Measurements from ENCODE around the gene PFDN6.

PFDN6 gene

DNA sequence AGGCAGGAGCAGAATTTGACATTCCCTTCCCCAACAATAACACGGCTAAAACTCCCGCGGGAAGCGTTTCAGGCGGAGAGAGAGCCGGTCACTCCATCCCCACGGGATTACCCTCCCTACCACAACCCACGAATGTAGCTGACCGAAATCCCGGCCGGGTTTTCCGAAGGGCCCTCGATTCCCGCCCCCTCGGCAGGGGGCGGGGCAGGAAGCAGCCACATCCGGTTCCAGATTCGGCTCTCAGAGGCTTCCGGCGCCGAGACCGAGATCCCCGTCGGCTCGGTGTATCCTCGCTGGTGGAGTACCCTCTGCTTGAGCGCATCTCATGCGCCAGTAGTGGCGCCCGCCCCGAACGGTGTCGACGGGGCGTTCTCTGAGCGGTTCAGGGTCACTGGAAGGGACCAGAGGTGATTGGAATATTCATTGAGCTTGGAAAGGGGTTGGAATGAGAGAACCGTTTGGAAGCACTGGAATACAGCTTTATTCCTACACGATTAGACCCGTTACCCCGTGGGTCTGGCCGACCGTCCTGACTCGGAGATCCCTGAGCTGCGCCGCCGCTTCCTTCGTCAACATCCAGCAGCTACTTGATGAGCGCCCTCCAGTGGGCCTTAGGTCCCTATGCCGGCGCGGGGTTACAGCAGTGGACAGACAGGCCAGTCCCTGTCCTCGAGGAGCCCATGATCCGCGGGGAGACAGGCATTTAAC lies 10.0 kb downstream of the PFDN6 start:
- peaks cover 3% of the 10 kb centered on the region for H3K4me1 ChIP-seq (ENCODE audit: control insufficient read depth, low read depth, low read length)

DNA sequence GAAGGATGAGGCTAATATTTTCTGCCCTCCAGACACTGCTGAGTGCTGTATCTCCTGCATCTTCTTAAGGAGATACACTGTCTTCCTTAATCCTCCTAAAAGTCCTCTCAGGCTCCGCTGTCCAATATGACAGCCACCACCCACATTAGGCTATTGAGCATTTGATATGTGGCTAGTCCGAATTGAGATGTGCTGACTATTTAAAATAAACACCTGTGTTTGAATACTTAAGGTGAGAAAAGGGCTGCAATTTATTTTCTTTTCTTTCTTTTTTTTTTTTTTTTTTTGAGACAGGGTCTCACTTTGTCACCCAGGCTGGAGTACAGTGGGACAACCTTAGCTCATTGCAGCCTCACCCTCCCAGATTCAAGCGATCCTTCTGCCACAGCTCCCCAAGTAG lies 12.5 kb downstream of the PFDN6 start:
- Histone ChIP-seq H3K4me3 (ENCODE audit: low read length) (no peak overlapping the region), H3K36me3 (ENCODE audit: control insufficient read depth, low read depth, low read length) (peaks cover 8% of the 10 kb centered on the region), H3K27ac (ENCODE audit: low read length) (no peak overlapping the region), H3K4me1 (ENCODE audit: control insufficient read depth, low read depth, low read length) (peaks cover 3% of the 10 kb centered on the region), H3K9me3 (ENCODE audit: control insufficient read depth, low read depth, low read length) (no peaks in the 10 kb centered on the region), H3K27me3 (ENCODE audit: control insufficient read depth, insufficient read depth, low read length) (no peaks in the 10 kb centered on the region), H3K9ac (ENCODE audit: low read length) (no peak overlapping the region)

More for the DNA sequence above, 10.0 kb downstream of the PFDN6 start:
- Histone ChIP-seq H3K4me3 (ENCODE audit: low read length) (peak overlapping the region; percentile 92), H3K9me3 (ENCODE audit: control insufficient read depth, low read depth, low read length) (no peaks in the 10 kb centered on the region), H3K9ac (ENCODE audit: low read length) (peak overlapping the region; percentile 85), H3K27ac (ENCODE audit: low read length) (peak overlapping the region; percentile 82), H3K27me3 (ENCODE audit: control insufficient read depth, insufficient read depth, low read length) (no peaks in the 10 kb centered on the region), H3K36me3 (ENCODE audit: control insufficient read depth, low read depth, low read length) (peaks cover 8% of the 10 kb centered on the region)

DNA sequence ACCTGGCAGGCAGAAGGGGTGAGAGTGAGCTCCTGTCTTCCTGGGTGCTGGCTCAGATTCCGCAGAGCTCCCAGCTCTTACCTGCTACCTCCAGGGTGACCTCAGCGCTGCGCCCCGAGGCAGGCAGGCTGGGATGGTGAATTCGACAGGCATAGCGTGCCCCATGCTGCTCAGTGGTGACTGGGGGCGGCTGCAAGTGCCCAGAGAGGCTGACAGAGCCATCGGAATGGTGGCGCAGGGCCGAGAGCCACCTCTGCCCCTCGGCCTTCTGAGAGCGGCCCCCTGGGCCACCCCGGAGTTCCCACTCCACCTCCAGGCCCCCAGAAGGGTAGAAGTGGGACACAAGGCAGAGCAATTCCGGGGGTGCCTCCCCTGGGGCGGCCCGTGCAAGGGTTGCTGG lies 14.8 kb downstream of the PFDN6 start:
- no peak overlapping the region for H3K4me3 ChIP-seq (ENCODE audit: low read length)
- H3K4me1 ChIP-seq (ENCODE audit: control insufficient read depth, low read depth, low read length), result no peaks in the 10 kb centered on the region
- H3K27ac ChIP-seq (ENCODE audit: low read length), result no peak overlapping the region
- H3K36me3 ChIP-seq (ENCODE audit: control insufficient read depth, low read depth, low read length), result peaks cover 8% of the 10 kb centered on the region
- no peak overlapping the region for H3K9ac ChIP-seq (ENCODE audit: low read length)
- H3K27me3 ChIP-seq (ENCODE audit: control insufficient read depth, insufficient read depth, low read length), result no peaks in the 10 kb centered on the region
- H3K9me3 ChIP-seq (ENCODE audit: control insufficient read depth, low read depth, low read length), result no peaks in the 10 kb centered on the region

DNA sequence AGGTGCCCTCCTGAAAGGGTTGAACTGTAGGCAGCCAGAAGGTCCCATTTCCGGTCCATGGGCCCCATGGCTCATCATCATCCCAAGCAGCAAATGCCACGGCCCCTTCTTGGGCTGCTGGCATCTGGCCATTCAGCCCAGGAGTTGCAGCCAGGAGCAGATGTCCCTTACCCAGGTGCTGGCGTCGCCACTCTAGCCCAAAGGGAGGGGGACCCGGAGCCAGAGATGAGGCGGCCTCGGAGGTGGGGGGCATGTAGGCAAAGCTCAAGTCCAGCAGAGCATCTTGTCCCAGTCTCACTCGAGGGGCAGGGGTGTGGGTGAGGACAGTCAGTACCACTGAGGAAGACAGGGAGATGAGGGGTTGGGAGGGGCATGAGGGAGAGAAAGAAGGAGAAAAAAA lies 15.7 kb downstream of the PFDN6 start:
- Histone ChIP-seq H3K9ac (ENCODE audit: low read length) (no peak overlapping the region), H3K4me3 (ENCODE audit: low read length) (no peak overlapping the region), H3K36me3 (ENCODE audit: control insufficient read depth, low read depth, low read length) (peaks cover 8% of the 10 kb centered on the region), H3K4me1 (ENCODE audit: control insufficient read depth, low read depth, low read length) (no peaks in the 10 kb centered on the region), H3K27me3 (ENCODE audit: control insufficient read depth, insufficient read depth, low read length) (no peaks in the 10 kb centered on the region), H3K27ac (ENCODE audit: low read length) (no peak overlapping the region), H3K9me3 (ENCODE audit: control insufficient read depth, low read depth, low read length) (no peaks in the 10 kb centered on the region)

DNA sequence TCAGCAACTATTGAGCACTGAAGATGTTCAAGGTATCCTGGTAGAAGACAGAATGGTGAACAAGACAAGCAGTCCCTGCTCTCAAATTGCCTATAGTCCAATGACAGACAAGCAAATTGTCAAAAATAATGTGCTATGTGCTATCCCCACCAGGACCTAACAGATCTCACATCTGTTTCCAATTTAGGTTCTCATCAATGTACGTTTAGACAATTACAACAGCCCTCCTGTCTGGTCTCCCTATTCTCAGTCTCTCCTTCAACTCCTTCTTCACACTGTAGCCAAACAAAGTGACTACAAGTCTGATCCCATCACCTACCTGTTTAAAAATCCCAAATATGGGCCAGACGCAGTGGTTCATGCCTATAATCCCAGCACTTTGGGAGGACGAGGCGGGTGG lies 17.0 kb downstream of the PFDN6 start:
- Histone ChIP-seq H3K36me3 (ENCODE audit: control insufficient read depth, low read depth, low read length) (peaks cover 8% of the 10 kb centered on the region), H3K27me3 (ENCODE audit: control insufficient read depth, insufficient read depth, low read length) (no peaks in the 10 kb centered on the region), H3K4me1 (ENCODE audit: control insufficient read depth, low read depth, low read length) (no peaks in the 10 kb centered on the region), H3K27ac (ENCODE audit: low read length) (no peak overlapping the region), H3K9ac (ENCODE audit: low read length) (no peak overlapping the region), H3K9me3 (ENCODE audit: control insufficient read depth, low read depth, low read length) (no peaks in the 10 kb centered on the region), H3K4me3 (ENCODE audit: low read length) (no peak overlapping the region)

DNA sequence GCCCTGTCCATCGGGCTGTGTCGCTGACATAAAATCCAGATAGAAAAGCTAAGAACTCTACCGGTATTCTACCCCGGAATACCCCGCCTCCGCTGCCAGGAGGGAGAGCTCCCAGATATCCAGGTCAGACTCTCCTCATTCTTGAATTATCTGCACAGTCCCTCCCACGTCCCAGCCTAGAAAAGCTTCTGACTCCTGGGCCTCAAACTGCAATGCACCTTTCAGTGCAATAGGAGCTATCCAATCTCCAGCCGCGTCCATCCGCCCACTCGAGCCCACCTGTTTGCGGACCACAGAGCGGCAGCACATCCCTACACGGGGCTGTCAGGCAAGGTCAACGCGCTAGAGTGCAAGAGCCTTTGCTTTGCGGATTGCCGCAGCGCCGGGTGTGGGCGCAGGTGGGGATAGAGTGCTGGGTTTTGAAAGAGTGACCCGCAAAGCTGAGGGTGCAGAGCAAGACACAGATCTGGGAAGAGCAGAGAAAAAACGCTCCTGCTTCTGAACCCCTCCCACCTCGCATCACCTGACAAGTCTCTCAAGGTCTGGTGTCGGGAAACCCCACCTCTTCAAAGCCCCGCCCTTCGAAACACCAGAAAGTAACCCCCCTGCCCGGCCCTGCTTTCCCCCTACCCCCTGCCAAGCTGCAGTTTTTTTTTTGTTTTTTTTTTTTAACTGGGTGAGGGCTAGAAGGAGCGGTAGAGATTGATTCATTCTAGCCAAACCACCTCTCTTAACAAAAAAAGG lies 23.1 kb downstream of the PFDN6 start:
- Histone ChIP-seq H3K4me1 (ENCODE audit: control insufficient read depth, low read depth, low read length) (peaks cover 15% of the 10 kb centered on the region), H3K36me3 (ENCODE audit: control insufficient read depth, low read depth, low read length) (no peaks in the 10 kb centered on the region), H3K4me3 (ENCODE audit: low read length) (peak overlapping the region; percentile 89), H3K9ac (ENCODE audit: low read length) (peak overlapping the region; percentile 82), H3K27me3 (ENCODE audit: control insufficient read depth, insufficient read depth, low read length) (no peaks in the 10 kb centered on the region), H3K9me3 (ENCODE audit: control insufficient read depth, low read depth, low read length) (no peaks in the 10 kb centered on the region), H3K27ac (ENCODE audit: low read length) (no peak overlapping the region)

DNA sequence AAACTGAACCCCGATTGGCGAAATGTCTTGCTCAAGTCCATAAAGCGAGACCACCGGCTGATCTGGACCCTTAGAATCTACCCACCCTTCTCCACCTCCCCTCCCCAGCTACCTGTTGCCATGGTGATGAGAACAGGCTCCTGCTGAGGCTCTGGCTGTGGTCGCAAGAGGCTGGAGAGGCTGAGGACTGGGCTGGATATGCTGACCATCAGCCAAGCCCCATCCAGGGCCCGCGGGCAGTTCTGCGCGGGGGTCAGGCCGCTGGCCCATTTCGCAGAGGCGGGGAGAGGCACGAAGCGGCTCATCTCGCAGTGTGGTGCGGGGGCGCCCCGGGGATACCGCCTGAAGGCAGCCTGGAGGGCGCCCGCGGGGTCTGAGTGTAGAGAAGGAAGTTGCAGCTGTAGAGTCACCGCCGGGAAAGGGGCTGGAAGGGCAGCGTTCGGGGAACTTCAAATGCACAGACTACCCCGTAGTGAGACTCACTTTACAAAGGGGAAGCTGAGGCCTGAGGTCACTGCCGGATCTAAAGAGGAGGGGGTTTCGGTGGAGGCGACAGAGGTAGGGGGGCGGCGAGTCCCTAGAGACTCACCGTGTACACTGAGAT lies 23.8 kb downstream of the PFDN6 start:
- peak overlapping the region; percentile 31 for H3K27ac ChIP-seq (ENCODE audit: low read length)
- H3K9ac ChIP-seq (ENCODE audit: low read length), result peak overlapping the region; percentile 82
- H3K36me3 ChIP-seq (ENCODE audit: control insufficient read depth, low read depth, low read length), result no peaks in the 10 kb centered on the region
- peaks cover 15% of the 10 kb centered on the region for H3K4me1 ChIP-seq (ENCODE audit: control insufficient read depth, low read depth, low read length)
- H3K4me3 ChIP-seq (ENCODE audit: low read length), result peak overlapping the region; percentile 89
- no peaks in the 10 kb centered on the region for H3K9me3 ChIP-seq (ENCODE audit: control insufficient read depth, low read depth, low read length)
- H3K27me3 ChIP-seq (ENCODE audit: control insufficient read depth, insufficient read depth, low read length), result no peaks in the 10 kb centered on the region

DNA sequence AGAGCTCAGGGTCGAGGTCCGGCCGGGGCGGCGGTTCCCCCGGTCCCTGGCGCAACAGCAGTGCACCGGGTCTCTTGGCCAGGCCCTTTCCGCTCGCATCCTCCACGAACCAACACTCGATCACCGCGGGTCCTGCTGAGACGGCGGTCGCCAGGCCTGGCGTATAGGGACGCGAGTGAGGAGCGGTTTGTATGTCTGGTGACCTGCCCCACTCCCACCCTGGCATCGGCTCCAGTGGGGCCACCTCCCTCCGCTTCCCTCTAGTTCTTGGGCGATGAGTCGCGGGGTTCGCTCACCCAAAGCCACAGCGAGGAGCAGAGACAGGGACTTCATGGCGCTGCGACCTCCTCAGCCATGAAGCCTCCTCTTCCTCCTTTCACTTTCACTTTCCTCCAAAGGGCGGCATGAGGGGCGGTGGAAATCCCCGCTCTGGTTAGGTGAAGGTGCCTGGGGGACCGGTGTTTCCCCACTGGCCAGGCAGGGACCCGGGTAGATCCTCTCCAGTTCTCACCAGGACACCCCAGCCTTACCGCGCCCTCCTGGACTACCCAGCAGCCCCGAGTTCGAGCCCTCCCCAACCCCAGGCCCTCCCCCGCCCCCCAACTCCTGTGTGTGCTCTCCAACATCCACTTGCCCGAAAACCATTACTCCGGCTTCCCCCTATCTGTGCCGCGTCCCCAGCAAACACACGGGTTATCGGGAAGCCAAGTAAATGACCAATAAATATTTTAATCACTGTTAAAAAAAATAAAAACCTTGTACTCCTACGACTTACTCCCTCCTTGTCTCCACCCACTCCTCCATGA lies 24.5 kb downstream of the PFDN6 start, which contains the start of gene TAPBP:
TAPBP (minus strand) TSS at position 370 of the 806 bp plus-strand sequence; CDS start at position 333, 37 bp downstream.
- peak within 1 kb of the TSS; percentile 82 for H3K9ac ChIP-seq (ENCODE audit: low read length)
- peak within 1 kb of the TSS; percentile 89 for H3K4me3 ChIP-seq (ENCODE audit: low read length)
- H3K4me1 ChIP-seq (ENCODE audit: control insufficient read depth, low read depth, low read length), result peaks cover 15% of the 10 kb centered on the region
- H3K27ac ChIP-seq (ENCODE audit: low read length), result peak within 1 kb of the TSS; percentile 31
- no peaks in the 10 kb centered on the region for H3K27me3 ChIP-seq (ENCODE audit: control insufficient read depth, insufficient read depth, low read length)
- peaks cover 5% of the 10 kb centered on the region for H3K36me3 ChIP-seq (ENCODE audit: control insufficient read depth, low read depth, low read length)
- no peaks in the 10 kb centered on the region for H3K9me3 ChIP-seq (ENCODE audit: control insufficient read depth, low read depth, low read length)

DNA sequence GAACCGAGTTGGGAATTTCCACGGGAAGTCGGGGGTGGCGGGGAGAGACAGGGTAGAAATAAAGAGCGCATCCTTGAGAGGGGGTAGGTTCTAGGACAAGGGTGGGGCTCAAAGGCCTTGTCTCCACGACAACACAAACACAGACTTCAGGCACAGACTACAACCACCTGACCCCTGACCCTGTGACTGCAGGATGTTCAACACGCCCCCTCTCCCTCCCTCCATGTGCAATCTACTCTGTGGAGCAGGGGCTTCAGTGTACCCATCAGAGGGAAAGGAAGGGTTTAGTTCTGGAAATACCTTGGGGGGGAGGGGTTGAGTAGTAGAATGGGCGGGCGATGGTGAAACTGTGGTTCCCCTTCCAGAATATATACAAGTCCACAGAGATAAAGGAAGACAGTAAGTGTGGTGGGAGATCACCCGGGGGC lies 25.1 kb downstream of the PFDN6 start:
- Histone ChIP-seq H3K27ac (ENCODE audit: low read length) (no peak overlapping the region), H3K4me3 (ENCODE audit: low read length) (peak overlapping the region; percentile 89)

DNA sequence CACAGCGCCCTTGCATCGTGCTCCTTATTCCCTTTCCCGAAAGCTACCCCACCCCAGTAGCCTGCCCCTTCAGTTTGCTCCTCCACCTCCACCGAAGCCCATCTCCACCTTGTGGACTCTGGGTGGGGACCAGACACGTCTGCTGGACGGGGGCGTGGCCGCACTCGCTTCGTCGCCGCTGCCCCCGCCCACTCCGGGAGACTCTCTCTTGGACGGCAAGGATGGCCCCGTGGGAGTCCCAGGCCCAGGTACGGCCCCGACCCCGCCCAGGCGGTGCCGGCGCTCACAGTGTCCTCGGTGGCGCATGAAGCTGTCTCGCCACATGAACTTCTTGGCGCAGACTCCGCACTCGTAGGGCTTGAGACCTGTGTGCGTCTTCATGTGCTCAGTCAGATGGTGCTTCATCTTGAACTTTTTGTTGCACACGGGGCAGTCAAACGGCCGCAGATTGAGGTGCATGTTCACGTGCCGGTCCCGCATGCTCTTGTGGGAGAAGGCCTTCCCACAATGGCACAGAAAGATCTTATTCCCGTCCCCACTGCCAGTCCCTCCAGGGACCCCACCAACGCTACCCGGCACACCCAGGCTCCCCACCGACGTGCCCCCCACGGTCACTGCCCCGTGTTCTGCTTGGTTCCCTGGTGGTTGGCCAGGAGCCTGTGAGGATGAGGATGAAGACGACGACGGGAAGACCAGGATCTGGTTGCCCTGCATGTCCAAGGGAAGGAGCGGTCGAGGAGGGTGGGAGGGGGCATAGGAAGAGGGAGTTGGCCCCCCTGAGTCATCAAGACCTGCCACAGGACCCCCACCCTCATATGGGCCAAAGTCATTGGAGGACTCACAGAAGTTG lies 25.8 kb downstream of the PFDN6 start:
- no peaks in the 10 kb centered on the region for H3K9me3 ChIP-seq (ENCODE audit: control insufficient read depth, low read depth, low read length)
- H3K27me3 ChIP-seq (ENCODE audit: control insufficient read depth, insufficient read depth, low read length), result no peaks in the 10 kb centered on the region
- no peak overlapping the region for H3K27ac ChIP-seq (ENCODE audit: low read length)
- peaks cover 15% of the 10 kb centered on the region for H3K4me1 ChIP-seq (ENCODE audit: control insufficient read depth, low read depth, low read length)
- H3K36me3 ChIP-seq (ENCODE audit: control insufficient read depth, low read depth, low read length), result peaks cover 17% of the 10 kb centered on the region
- no peak overlapping the region for H3K9ac ChIP-seq (ENCODE audit: low read length)
- peak overlapping the region; percentile 89 for H3K4me3 ChIP-seq (ENCODE audit: low read length)

More for the DNA sequence above, 25.1 kb downstream of the PFDN6 start:
- H3K9me3 ChIP-seq (ENCODE audit: control insufficient read depth, low read depth, low read length), result no peaks in the 10 kb centered on the region
- H3K36me3 ChIP-seq (ENCODE audit: control insufficient read depth, low read depth, low read length), result peaks cover 11% of the 10 kb centered on the region
- peaks cover 15% of the 10 kb centered on the region for H3K4me1 ChIP-seq (ENCODE audit: control insufficient read depth, low read depth, low read length)
- H3K9ac ChIP-seq (ENCODE audit: low read length), result peak overlapping the region; percentile 82
- H3K27me3 ChIP-seq (ENCODE audit: control insufficient read depth, insufficient read depth, low read length), result no peaks in the 10 kb centered on the region

Data from iPS-18a (cell line).